Measurements from ENCODE around the gene RHOH. TPM values are rescaled to one million over a fixed set of nuclear protein-coding genes. Genes with fewer than 3 reads are reported as not detected.

Gene RHOH
- total and polyA plus RNA-seq, 10 of the 15 experiments (the other 5 are each of a cell fraction or from before 2014, with no cell fraction given), result 46.5 to 120 (median 57.9) TPM

- RAD21 ChIA-PET (ENCODE audit: unreplicated experiment), result interaction anchor here (0.8 to 1.6 kb wide), 3 partner anchors 9 to 27 kb away, joined by 3 to 4 read pairs (median 4); no protein-coding TSS in a partner anchor
- POLR2A ChIA-PET, result interaction anchor here (0.7 to 1.3 kb wide), 2 partner anchors 29 to 237 kb away, joined by 3 to 6 read pairs; no protein-coding TSS in a partner anchor
- CTCF ChIA-PET, result interaction anchor here (0.6 kb wide), 1 partner anchor 544 kb away, joined by 4 read pairs; no protein-coding TSS in a partner anchor
- ATAC-seq (no peak), FAIRE-seq (no peak), DNase-seq (ENCODE audit: low read depth, low spot score) (no peak)
- 42% methylated on average over 1 of the region's 1 CpG for WGBS (ENCODE audit: insufficient coverage, insufficient replicate concordance, low lambda C conversion rate, missing lambda C conversion rate)
- H3K4me3 ChIP-seq, result no peak overlapping the region
- intact Hi-C loops (cut with micrococcal nuclease; ENCODE audit: unreplicated experiment), result no loop called here
- TF ChIP-seq NBN (IDR thresholded peaks at IDR 0.05), result no peak
- TF ChIP-seq SKIL (IDR thresholded peaks at IDR 0.05; ENCODE audit: low read depth, poor library complexity, severe bottlenecking), result no peak
- no peak for TF ChIP-seq POLR2A (IDR thresholded peaks at IDR 0.05; ENCODE audit: low read depth, low read length)
- no peaks in the 10 kb centered on the region for H3K36me3 ChIP-seq (ENCODE audit: control insufficient read depth in 2 of 2, insufficient read depth in 2 of 2, low read length in 1 of 2)
- no peaks in the 10 kb centered on the region for H3K9me3 ChIP-seq (replicated peaks; ENCODE audit: control insufficient read depth, insufficient read depth, low read length)
- H3K27ac ChIP-seq (ENCODE audit: control insufficient read depth, insufficient read depth), result no peak overlapping the region
- SMC1A ChIA-PET (ENCODE audit: uncharacterized antibody, unreplicated experiment), result interaction anchor here (0.9 to 1.1 kb wide), 2 partner anchors 8 to 18 kb away, joined by 3 to 4 read pairs; no protein-coding TSS in a partner anchor
- H3K79me2 ChIP-seq (ENCODE audit: control insufficient read depth, insufficient read depth, low read length), result no peaks in the 10 kb centered on the region
- H3K9ac ChIP-seq (ENCODE audit: control insufficient read depth, insufficient read depth, low read length), result no peak overlapping the region
- in situ Hi-C loops (cut with MboI), result loop anchor here (25.0 kb wide), 1 partner anchor 1367 kb away; the partner anchor contains the start of gene TLR1
- H3K4me2 ChIP-seq (ENCODE audit: control insufficient read depth, insufficient read depth), result no peak overlapping the region
- no TSS peak for BruUV-seq (replicated peaks)
- H3K27me3 ChIP-seq (replicated peaks in 1 of 2; ENCODE audit: control insufficient read depth in 2 of 2, insufficient read depth in 2 of 2, low read length in 1 of 2), result no peaks in the 10 kb centered on the region
- no peak overlapping the region for H2AFZ ChIP-seq (ENCODE audit: control insufficient read depth, low read depth, low read length)
- no peaks in the 10 kb centered on the region for H4K20me1 ChIP-seq (ENCODE audit: control insufficient read depth, insufficient read depth)
- H3K4me1 ChIP-seq (ENCODE audit: control insufficient read depth, insufficient read depth, low read length), result peaks cover 20% of the 10 kb centered on the region
Measured at GRCh38 chr4:40179360-40179759, 17.5 kb upstream of the RHOH start.

- ChIA-PET RAD21 (ENCODE audit: unreplicated experiment) (interaction anchor here (1.8 kb wide), 1 partner anchor 47 kb away, joined by 4 read pairs; no protein-coding TSS in a partner anchor), POLR2A (interaction anchor here (0.7 kb wide), 1 partner anchor 236 kb away, joined by 6 read pairs; no protein-coding TSS in a partner anchor), SMC1A (ENCODE audit: uncharacterized antibody, unreplicated experiment) (interaction anchor here (20.3 kb wide), 1 partner anchor 29 kb away, joined by 336 read pairs; no protein-coding TSS in a partner anchor), CTCF (interaction anchor here (1.3 kb wide), 1 partner anchor 28 kb away, joined by 4 read pairs; no protein-coding TSS in a partner anchor)
- H3K9me3 ChIP-seq (replicated peaks; ENCODE audit: control insufficient read depth, insufficient read depth, low read length), result no peaks in the 10 kb centered on the region
- H3K79me2 ChIP-seq (ENCODE audit: control insufficient read depth, insufficient read depth, low read length), result peaks cover 2% of the 10 kb centered on the region
- H3K4me2 ChIP-seq (ENCODE audit: control insufficient read depth, insufficient read depth), result no peak overlapping the region
- H3K27me3 ChIP-seq (replicated peaks in 1 of 2; ENCODE audit: control insufficient read depth in 2 of 2, insufficient read depth in 2 of 2, low read length in 1 of 2), result no peaks in the 10 kb centered on the region
- H3K4me1 ChIP-seq (ENCODE audit: control insufficient read depth, insufficient read depth, low read length), result peaks cover 22% of the 10 kb centered on the region
- DNase-seq (ENCODE audit: low read depth, low spot score) (no peak), ATAC-seq (no peak), FAIRE-seq (no peak)
- no peak overlapping the region for H3K27ac ChIP-seq (ENCODE audit: control insufficient read depth, insufficient read depth)
- H4K20me1 ChIP-seq (ENCODE audit: control insufficient read depth, insufficient read depth), result no peaks in the 10 kb centered on the region
- WGBS (ENCODE audit: insufficient coverage, insufficient replicate concordance, low lambda C conversion rate, missing lambda C conversion rate), result 39% methylated on average over 1 of the region's 1 CpG
- no peak overlapping the region for H3K4me3 ChIP-seq
- H3K36me3 ChIP-seq (ENCODE audit: control insufficient read depth in 2 of 2, insufficient read depth in 2 of 2, low read length in 1 of 2), result no peaks in the 10 kb centered on the region
- no peak overlapping the region for H2AFZ ChIP-seq (ENCODE audit: control insufficient read depth, low read depth, low read length)
- no peak overlapping the region for H3K9ac ChIP-seq (ENCODE audit: control insufficient read depth, insufficient read depth, low read length)
- intact Hi-C loops (cut with micrococcal nuclease; ENCODE audit: unreplicated experiment), result no loop called here
- in situ Hi-C loops (cut with MboI), result loop anchor here (25.0 kb wide), 1 partner anchor 1368 kb away; the partner anchor contains the start of gene TLR1
- no TSS peak for BruUV-seq (replicated peaks)
- no peak for TF ChIP-seq TCF3 (IDR thresholded peaks at IDR 0.05; ENCODE audit: borderline replicate concordance, insufficient read depth, low read depth, low read length)
- no peak for TF ChIP-seq ZBTB33 (IDR thresholded peaks at IDR 0.05)
- no peak for TF ChIP-seq HDAC2 (IDR thresholded peaks at IDR 0.05)
- no peak for TF ChIP-seq PML (IDR thresholded peaks at IDR 0.05; ENCODE audit: low read length)
- TF ChIP-seq BCL3 (IDR thresholded peaks at IDR 0.05; ENCODE audit: borderline replicate concordance, insufficient read depth, low read depth, low read length, poor library complexity, severe bottlenecking), result no peak
- no peak for TF ChIP-seq SP1 (IDR thresholded peaks at IDR 0.05; ENCODE audit: low read depth, low read length)
- TF ChIP-seq WRNIP1 (IDR thresholded peaks at IDR 0.05; ENCODE audit: borderline replicate concordance, low read depth, low read length), result no peak
- TF ChIP-seq ZNF622 (IDR thresholded peaks at IDR 0.05), result no peak
- TF ChIP-seq CBFB (IDR thresholded peaks at IDR 0.05; ENCODE audit: low read depth), result no peak
- no peak for TF ChIP-seq NR2C1 (IDR thresholded peaks at IDR 0.05)
Measured at GRCh38 chr4:40180356-40180755, 16.5 kb upstream of the RHOH start.

Data from GM12878 (cell line).